Stimulated activated naive CD8-positive, alpha-beta T cell treated with anti-CD3 and anti-CD28 coated beads, Interleukin-15, Interleukin-2, amounts not matched to agents 100 ng/mL and 50 ng/mL, for 24 hours (primary cell): Measurements from ENCODE around the gene B3GNT8.
A peak's percentile ranks its signal among the peaks of the same experiment; 100 is the strongest.
"Not testable (repeated sequence)": the region's sequence is repeated elsewhere in the genome, so short reads cannot be mapped to it uniquely, and the experiment has no call there.

ENCODE experiments used
- H3K27ac Mint-ChIP-seq: one replicate; pipeline ENCODE4 v1.8.0; 2021; ENCODE audit warnings: mild to moderate bottlenecking, mixed read lengths
- H3K27me3 Mint-ChIP-seq: one replicate; pipeline ENCODE4 v1.8.0; 2021; ENCODE audit warnings: mixed read lengths
- H3K36me3 Mint-ChIP-seq: one replicate; pipeline ENCODE4 v1.8.0; 2021; ENCODE audit warnings: low read depth, mixed read lengths
- H3K4me1 Mint-ChIP-seq: one replicate; pipeline ENCODE4 v1.8.0; 2021; ENCODE audit warnings: low read depth, mixed read lengths
- H3K4me3 Mint-ChIP-seq: one replicate; pipeline ENCODE4 v1.8.0; 2021; ENCODE audit warnings: mild to moderate bottlenecking, mixed read lengths
- H3K9me3 Mint-ChIP-seq: one replicate; pipeline ENCODE4 v1.8.0; 2021; ENCODE audit warnings: mixed read lengths

The B3GNT8 gene

DNA sequence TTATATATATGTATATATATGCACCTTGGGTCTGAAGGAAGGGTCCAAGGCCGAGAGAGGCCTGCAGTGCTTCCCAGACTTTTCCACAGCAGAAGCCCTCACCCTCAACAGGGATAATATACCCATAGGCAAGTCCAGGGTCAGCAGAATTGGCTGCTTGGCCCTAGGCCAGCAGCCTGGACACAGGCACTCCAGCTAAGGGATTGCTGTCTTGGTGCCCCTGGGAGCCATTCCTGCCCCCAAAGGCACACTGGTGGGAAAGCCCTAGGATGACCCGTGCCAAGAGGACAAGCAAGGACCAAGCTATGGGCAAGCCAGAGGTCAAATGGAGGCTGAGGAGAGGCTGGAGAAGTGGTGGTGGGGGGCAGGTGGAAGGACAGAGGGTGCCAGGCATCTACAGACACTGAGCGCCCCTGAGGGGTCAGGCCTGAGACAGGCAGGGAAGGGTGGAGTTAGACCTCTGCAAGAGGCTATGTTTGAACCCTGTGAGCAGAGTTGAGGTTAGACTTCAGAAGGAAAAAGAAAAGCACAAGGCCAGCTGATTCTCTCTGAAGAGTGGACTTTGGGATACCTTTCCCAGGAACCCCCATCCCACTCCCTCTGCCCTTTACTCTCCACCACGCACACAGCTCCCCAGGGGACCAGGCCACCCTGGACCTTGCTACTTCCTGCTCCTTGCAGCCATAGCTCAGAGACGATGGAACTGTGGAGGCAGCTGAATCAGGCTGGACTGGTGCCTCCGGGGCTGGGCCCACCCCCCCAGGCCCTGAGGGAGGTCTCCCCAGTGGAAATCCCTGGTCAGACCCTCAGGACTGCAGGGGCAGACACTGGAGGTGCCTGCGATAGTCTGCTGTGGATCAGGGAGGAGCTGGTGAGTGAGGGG, 15.5 kb upstream of the B3GNT8 start, which contains the start of gene ERICH4:
ERICH4 (plus strand) TSS at position 684 of the 883 bp plus-strand sequence; CDS start at position 698, 14 bp downstream.
- Mint-ChIP-seq H3K9me3 (no peaks in the 10 kb centered on the region), H3K27ac (peak within 1 kb of the TSS; percentile 7), H3K27me3 (peaks cover 7% of the 10 kb centered on the region), H3K4me1 (peaks cover 8% of the 10 kb centered on the region), H3K4me3 (no peak within 1 kb of the TSS), H3K36me3 (peaks cover 8% of the 10 kb centered on the region)

DNA sequence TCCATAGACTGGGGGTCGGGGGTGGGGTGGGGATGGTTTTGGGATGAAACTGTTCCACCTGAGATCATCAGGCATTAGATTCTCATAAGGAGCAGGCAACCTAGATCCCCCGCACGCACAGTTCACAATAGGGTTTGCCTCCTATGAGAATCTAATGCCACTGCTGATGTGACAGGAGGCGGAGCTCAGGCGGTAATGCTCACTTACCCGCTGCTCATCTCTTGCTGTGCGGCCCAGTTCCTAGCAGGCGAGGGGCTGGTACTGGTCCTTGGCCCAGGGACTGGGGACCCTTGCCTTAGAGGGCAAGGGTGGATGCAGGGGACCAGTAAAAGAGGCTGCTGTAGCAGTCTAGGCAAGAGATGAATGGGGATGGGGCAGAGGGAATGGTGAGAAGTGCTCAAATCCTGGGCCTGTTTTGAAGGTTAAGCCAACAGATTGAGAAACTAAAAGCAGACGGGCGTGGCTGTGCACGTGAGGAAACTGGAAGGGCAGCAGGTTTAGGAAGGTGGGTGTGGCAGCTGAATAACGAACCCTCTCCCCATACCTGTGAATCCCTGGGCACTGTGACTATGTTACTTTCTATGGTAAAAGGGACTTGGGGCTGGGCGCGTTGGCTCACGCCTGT, 14.3 kb upstream of the B3GNT8 start:
- H3K4me1 Mint-ChIP-seq, result peaks cover 11% of the 10 kb centered on the region
- H3K9me3 Mint-ChIP-seq, result no peaks in the 10 kb centered on the region
- H3K27ac Mint-ChIP-seq, result no peak overlapping the region
- H3K27me3 Mint-ChIP-seq, result peaks cover 2% of the 10 kb centered on the region
- peaks cover 16% of the 10 kb centered on the region for H3K36me3 Mint-ChIP-seq
- H3K4me3 Mint-ChIP-seq, result no peak overlapping the region

DNA sequence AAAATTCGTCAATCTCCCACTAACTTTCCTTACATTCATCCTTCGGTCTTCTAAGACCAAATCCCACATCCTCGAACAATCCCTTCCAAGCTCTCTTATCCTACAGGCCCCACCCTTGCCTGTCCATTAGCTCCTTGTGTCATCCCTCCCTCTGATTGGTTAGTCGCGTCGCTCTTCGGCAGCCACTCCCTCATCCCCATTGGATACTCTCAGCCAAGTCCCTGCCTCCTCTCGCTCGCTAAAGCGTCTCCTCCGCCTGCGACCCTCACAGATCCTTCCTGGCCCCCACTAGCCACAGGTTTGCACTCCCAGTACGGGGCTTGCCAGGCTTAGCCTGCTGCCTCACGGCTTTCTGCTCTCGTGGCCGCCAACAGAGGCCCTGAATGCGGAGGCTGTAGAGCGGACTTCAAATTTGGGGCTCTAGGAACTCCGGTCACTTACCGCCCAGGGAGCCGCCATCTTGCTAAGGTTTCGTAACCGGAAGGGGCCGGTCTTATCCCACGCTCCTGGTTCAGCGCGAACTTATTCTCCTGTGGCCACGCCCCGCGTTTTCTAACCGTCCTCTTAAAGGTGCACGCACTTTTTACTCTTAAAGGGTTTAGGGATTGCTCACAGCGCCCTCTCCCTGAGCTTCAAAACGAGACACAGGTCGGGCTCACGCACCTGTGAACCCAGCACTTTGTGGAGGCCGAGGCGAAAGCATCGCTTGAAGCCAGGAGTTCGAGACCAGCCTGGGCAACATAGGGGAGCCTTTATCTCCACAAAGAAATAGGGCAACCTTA, 12.5 kb upstream of the B3GNT8 start, which contains the start of gene DMAC2:
DMAC2 (minus strand) TSS at position 472 of the 782 bp plus-strand sequence; CDS start at position 459, 13 bp downstream.
- H3K36me3 Mint-ChIP-seq, result peaks cover 17% of the 10 kb centered on the region
- peak within 1 kb of the TSS; percentile 75 for H3K27ac Mint-ChIP-seq
- peaks cover 11% of the 10 kb centered on the region for H3K4me1 Mint-ChIP-seq
- H3K27me3 Mint-ChIP-seq, result no peaks in the 10 kb centered on the region
- H3K4me3 Mint-ChIP-seq, result no peak within 1 kb of the TSS
- no peaks in the 10 kb centered on the region for H3K9me3 Mint-ChIP-seq

DNA sequence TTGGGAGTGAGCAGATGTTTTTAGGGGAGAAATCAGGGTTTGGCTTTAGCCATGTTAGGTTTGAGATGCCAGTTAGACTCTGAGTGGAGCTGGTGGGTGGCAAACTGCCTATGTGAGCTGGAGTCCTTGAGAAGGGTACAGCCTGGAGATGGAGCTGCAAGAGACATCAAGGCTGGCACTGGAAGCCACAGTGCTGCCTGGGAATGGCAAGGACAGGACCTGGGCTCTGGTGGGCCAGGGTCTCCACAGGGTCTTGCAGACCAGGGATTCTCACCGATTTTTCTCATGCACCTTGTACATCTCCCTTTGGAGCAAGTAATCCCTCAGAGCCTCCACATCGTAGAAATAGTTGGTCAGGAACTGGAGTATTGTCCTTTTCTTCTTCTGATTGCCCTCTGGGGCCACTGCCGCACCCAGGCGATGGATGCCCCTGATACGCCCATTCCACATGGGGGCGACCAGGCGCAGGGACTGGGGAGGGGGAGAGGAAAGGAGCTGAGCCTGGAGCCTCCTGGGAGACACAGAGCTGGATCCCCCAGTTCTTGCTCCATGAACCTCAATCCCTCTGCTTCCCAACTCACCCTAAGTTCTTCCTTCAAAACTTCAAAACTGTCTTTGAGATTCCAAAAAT, 10.9 kb upstream of the B3GNT8 start:
- Mint-ChIP-seq H3K4me3 (no peak overlapping the region), H3K4me1 (peaks cover 11% of the 10 kb centered on the region), H3K27me3 (no peaks in the 10 kb centered on the region), H3K9me3 (no peaks in the 10 kb centered on the region), H3K36me3 (peaks cover 22% of the 10 kb centered on the region), H3K27ac (peak overlapping the region; percentile 65)

DNA sequence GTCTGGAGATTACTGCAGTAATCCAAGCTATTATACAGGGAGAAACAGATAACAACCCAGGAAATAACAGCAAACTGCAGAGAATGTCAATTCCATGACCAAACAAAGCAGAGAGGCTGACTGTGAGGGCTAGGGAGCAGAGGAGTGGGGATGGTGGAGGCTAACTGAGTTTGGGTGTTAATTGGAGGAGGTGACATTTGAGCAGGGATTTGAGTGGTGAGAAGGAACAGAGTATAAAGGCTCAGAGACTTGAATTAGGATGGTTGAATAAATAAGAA, 9.4 kb upstream of the B3GNT8 start:
- Mint-ChIP-seq H3K36me3 (peaks cover 32% of the 10 kb centered on the region), H3K4me1 (peaks cover 11% of the 10 kb centered on the region), H3K4me3 (no peak overlapping the region), H3K27me3 (no peaks in the 10 kb centered on the region), H3K27ac (peak overlapping the region; percentile 24), H3K9me3 (no peaks in the 10 kb centered on the region)

DNA sequence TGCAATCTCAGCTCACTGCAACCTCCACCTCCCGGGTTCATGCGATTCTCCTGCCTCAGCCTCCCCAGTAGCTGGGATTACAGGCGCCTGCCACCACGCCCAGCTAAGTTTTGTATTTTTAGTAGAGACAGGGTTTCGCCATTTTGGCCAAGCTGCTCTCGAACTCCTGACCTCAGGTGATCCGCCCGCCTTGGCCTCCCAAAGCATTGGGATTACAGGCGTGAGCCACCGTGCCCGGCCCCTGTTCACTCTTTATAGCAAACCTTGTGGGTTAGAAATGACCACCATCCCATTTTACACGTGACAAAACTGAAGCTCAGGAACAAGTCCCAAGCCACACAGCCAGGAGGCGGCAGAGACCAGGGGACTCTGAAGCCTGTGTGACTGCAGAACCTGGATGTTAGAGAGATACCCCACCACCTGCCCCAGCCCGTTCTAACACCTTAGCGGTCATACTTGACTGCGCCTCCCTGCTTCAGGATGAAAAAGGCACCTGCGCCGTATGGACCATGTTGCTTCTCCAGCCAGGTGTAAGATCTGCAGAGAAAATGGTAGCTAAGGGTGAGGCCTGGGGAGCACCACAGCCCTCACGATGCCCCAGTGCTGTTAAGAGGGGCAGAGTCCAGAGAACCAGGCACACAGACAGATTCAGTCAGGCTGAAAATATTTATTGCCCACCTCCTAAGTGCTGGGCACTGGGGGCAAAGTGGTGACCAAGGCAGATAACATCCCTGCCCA, 8.9 kb upstream of the B3GNT8 start:
- no peaks in the 10 kb centered on the region for H3K9me3 Mint-ChIP-seq
- no peaks in the 10 kb centered on the region for H3K27me3 Mint-ChIP-seq
- H3K27ac Mint-ChIP-seq, result no peak overlapping the region
- peaks cover 37% of the 10 kb centered on the region for H3K36me3 Mint-ChIP-seq
- no peak overlapping the region for H3K4me3 Mint-ChIP-seq
- H3K4me1 Mint-ChIP-seq, result peaks cover 11% of the 10 kb centered on the region

DNA sequence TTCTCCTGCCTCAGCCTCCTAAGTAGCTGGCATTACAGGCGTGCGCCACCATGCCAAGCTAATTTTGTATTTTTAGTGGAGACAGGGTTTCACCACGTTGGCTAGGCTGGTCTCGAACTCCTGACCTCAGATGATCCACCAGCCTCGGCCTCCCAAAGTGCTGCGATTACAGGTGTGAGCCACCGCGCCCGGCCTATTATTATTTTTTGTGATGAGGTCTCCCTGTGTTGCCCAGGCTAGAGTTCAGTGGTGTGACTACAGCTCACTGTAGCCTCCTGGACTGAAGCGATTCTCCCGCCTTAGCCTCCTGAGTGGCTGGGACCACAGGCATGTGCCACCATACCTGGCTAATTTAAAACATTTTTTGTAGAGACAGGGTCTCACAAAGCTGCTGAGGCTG, 8.2 kb upstream of the B3GNT8 start:
- H3K27ac Mint-ChIP-seq, H3K27me3 Mint-ChIP-seq, H3K4me3 Mint-ChIP-seq, H3K9me3 Mint-ChIP-seq: not testable (repeated sequence)
- peaks cover 41% of the 10 kb centered on the region for H3K36me3 Mint-ChIP-seq
- H3K4me1 Mint-ChIP-seq, result peaks cover 11% of the 10 kb centered on the region

DNA sequence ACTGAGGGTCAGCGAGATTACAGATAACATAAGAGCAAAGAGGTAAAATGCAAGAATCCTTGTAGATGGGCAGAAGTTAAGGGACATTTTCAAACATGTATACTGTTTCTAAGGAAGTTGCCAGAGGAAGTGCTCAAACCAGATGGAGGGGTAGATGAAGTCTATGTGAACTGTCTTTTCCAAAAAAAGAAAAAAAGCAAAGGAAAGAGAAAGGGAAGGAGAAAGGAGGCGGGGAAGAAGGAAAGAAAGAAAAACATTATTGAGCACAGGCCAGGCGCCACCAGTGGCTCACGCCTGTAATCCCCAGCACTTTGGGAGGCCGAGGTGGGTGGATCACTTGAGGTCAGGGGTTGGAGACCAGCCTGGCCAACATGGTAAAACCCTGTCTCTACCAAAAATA, 7.3 kb upstream of the B3GNT8 start:
- Mint-ChIP-seq H3K9me3 (no peaks in the 10 kb centered on the region), H3K36me3 (peaks cover 41% of the 10 kb centered on the region), H3K4me1 (peaks cover 7% of the 10 kb centered on the region), H3K27ac (no peak overlapping the region), H3K27me3 (no peaks in the 10 kb centered on the region), H3K4me3 (no peak overlapping the region)

DNA sequence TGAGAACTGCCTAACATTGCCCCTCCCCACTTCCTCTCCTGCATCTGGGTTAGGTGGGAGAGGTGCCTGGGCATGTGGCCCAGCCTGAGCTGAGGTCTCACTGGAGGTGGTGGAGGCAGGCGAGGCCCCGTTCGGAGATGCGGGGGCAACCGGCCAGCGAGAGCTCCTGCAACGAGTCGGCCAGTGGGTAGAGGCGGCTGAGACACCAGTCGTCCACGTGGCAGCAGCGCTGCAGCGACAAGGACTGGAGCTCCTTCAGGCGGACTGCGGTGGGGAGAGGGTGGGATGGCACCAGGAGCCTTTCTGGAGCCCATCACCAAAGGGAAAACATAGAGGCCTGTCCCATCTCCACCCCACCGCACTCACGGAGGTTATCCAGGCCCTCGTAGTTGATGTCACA, 6.0 kb upstream of the B3GNT8 start:
- no peak overlapping the region for H3K4me3 Mint-ChIP-seq
- peaks cover 12% of the 10 kb centered on the region for H3K4me1 Mint-ChIP-seq
- no peaks in the 10 kb centered on the region for H3K9me3 Mint-ChIP-seq
- H3K27ac Mint-ChIP-seq, result no peak overlapping the region
- peaks cover 36% of the 10 kb centered on the region for H3K36me3 Mint-ChIP-seq
- no peaks in the 10 kb centered on the region for H3K27me3 Mint-ChIP-seq

DNA sequence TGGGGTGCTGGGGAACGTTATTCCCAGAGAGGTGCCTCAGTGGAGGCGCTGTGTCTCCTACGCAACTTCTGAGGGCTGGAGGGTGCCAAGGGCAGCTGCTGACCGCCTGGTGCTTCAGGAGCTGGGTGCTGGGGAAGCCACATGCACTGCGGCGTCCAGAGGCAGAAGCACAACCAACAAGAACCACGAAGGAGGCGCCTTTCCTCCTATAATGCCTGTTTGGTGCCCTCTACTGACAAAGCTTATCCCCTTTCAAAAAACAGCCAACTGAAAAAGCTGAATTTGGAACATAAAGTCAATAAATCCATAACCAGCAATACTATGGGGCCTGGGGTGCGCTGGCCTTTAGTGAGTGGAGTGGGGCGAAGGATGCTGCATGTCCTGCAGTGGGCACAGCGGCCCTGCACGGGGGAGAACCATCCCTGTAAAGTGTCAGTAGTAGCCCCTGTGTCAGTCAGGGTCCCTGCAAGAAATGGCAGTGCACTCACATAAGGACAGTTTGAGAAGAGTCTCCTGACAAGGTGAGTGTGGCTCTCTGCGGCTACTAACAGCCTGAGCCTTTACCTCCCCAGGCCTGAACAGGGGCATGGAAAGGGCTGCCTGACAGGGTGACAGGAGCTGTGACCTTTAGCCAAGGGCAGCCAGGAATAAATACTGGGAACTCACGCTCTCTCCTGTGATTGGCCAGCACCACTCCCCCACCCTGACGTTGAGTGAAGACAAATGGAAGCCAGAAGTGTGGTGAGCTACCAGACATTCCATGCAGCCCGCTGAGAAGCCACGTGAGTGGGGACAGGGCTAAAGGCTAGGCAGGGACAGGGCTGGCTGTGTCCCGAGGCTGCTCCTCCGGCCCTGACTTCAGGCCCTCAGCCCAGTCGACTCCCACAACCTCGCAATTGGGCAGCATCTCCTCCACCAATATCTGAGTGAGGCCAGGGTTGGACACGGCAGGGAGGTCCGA, 4.5 kb upstream of the B3GNT8 start:
- H3K27ac Mint-ChIP-seq, result no peak overlapping the region
- H3K4me1 Mint-ChIP-seq, result peaks cover 17% of the 10 kb centered on the region

DNA sequence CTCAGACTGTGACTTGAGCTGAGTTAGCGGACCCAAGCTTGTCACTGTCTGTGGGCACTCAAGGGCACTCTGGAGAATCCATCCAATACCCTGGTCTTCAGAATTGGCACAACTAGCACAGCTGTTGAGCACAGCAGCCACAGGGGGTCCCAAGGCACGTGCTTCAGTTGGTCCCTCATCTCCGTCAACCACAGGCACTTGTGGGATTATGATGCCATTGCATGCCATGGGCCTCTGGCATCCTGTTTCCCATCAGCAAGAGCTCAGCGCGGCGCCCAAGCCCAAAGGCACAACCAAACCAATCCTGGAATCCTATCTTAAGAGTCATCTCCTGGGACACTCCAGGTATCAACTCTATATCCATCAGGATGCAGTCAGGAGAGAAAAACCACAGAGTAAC, 3.7 kb upstream of the B3GNT8 start:
- no peaks in the 10 kb centered on the region for H3K27me3 Mint-ChIP-seq
- H3K27ac Mint-ChIP-seq, result no peak overlapping the region
- H3K4me1 Mint-ChIP-seq, result peaks cover 18% of the 10 kb centered on the region
- no peak overlapping the region for H3K4me3 Mint-ChIP-seq
- no peaks in the 10 kb centered on the region for H3K9me3 Mint-ChIP-seq
- H3K36me3 Mint-ChIP-seq, result peaks cover 25% of the 10 kb centered on the region

More for the DNA sequence above, 4.5 kb upstream of the B3GNT8 start:
- H3K4me3 Mint-ChIP-seq, result no peak overlapping the region
- H3K36me3 Mint-ChIP-seq, result peaks cover 28% of the 10 kb centered on the region
- H3K9me3 Mint-ChIP-seq, result no peaks in the 10 kb centered on the region
- no peaks in the 10 kb centered on the region for H3K27me3 Mint-ChIP-seq

DNA sequence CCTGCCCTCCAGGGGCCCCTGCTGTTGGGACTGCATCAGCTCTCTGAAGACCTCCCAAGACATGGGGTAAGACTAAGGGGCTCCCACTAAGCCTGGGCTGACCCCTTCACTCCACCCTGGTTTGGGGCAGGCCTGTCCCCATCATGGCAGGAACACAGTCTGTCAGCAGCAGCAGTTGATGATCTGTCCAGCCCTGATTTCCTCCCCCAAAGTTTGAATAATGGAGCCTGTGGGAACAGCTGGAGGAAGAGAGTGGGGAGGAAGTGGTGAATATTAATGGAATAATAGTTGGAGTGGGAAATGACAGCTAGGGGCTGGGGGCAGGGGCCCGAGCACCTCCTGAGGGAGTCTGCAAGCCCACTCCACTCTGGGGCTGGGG, 1.3 kb upstream of the B3GNT8 start:
- Mint-ChIP-seq H3K4me1 (peaks cover 18% of the 10 kb centered on the region), H3K4me3 (no peak overlapping the region), H3K27me3 (no peaks in the 10 kb centered on the region), H3K27ac (peak overlapping the region; percentile 65), H3K9me3 (no peaks in the 10 kb centered on the region), H3K36me3 (peaks cover 20% of the 10 kb centered on the region)

DNA sequence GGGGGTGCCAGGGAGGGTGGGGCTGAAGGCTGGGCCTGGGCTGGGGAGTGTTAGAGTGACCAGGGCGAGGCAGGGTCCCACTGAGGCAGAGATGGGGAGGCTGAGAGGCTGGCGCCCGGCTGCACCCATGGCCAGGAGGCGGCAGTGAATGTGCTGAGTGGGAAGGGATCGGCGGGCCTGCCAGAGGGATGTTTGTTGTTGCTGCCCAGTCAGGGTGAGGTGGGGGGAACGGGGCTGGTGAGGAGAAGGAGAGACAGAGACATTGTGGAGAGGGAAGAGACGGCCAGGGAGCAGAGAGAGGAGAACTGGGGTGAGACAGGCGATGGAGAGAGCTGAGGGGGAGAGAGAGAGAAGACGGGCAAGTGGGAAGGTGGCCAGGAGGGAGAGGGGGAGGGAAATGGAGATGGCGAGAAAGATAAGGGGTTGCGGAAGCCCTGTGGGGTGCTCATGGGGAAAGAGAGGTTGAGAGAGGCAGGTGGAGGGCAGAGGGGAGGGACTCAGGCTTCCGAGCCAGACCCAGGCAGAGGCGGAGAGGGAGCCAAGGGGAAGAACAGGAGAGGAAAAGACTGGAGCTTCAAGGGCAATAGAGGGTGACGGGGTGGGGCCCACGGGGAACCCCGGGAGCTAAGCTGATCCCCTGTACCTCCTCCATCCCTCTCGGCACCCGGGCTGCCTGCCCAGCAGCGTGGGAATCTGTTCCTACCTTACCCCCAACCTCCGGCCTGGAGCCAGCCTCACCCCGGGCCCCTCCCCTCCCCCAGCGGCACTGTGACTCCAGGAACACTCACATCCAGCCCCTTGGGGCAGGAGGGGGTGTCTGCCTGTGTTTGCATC, 690 bp upstream of the B3GNT8 start:
- Mint-ChIP-seq H3K36me3 (peaks cover 19% of the 10 kb centered on the region), H3K9me3 (no peaks in the 10 kb centered on the region), H3K4me1 (peaks cover 18% of the 10 kb centered on the region), H3K27ac (peak overlapping the region; percentile 89), H3K4me3 (peak overlapping the region; percentile 76), H3K27me3 (no peaks in the 10 kb centered on the region)
